ENCODE data around the gene LRRC32. TPM values are rescaled to one million over a fixed set of nuclear protein-coding genes. Genes with fewer than 3 reads are reported as not detected.
A peak's percentile ranks its signal among the peaks of the same experiment; 100 is the strongest.

The LRRC32 gene
- total and polyA plus RNA-seq, 3 experiments from 2014 or later, result 0.06 to 2.8 (median 1.5) TPM

DNA sequence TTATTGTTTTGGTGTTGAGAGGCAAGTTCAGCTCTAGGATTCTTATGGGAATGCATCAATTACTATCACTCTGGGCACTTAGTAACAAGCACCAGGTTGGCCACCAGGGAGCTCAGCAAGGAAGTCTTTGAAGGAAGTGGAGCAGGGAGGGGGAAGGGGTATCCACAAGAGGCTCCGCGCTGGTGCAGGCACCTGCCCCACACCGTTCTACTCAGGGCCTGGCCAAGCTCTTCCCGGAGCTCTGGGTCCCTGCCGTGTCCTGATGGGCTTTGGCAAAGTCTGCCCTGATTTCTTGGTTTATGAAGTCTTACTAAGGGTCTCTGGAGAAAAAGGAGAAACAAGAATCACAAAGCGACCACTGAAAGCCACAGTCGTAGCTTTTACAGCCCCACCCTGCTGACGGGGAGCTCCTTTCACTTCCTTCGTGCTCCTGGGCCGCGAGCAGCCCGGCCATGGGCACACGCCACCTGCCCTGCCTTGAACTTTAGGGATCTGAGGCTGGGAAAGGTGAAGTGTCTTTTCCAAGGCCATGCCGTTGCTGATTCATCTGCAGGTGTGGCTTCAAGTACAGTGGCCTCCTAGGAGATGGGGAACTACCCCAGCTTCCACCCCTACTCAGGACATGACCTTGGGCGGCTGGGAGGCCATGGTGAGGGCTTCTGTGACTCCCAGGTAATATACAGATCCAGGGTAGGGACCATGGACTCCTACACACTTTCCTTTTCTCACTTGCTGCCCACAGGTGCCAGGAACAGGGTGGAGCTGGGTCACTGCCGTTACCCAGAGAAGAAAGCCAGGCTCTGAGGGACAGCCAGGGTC is 15.9 kb upstream of the LRRC32 start:
- POLR2A ChIA-PET, result interaction anchor here (1.3 kb wide), 1 partner anchor 14 kb away, joined by 3 read pairs; no protein-coding TSS in a partner anchor
- Mint-ChIP-seq H3K4me3 (peak overlapping the region in 6 of 7 donors; percentile 55 to 77 (median 70)), H3K36me3 (no peaks in the 10 kb centered on the region), H3K27me3 (peaks cover 8 to 12% of the 10 kb centered on the region in 2 donors), H3K9me3 (peaks cover 0 to 3% (median 0%) of the 10 kb centered on the region in 5 donors), H3K27ac (peak overlapping the region in 5 of 8 donors; percentile 52 to 78 (median 63)), H3K4me1 (peaks cover 13 to 18% (median 14%) of the 10 kb centered on the region in 3 donors)
- Histone ChIP-seq H3K27ac (ENCODE audit: low read depth, low read length) (no peak overlapping the region), H3K4me1 (ENCODE audit: insufficient read depth, low read length) (peaks cover 11% of the 10 kb centered on the region), H3K27me3 (ENCODE audit: insufficient read depth, low read length, poor library complexity, severe bottlenecking) (no peaks in the 10 kb centered on the region), H3K9me3 (ENCODE audit: low read length) (no peaks in the 10 kb centered on the region), H3K36me3 (ENCODE audit: insufficient read depth, low read length) (no peaks in the 10 kb centered on the region), H3K4me3 (ENCODE audit: low read length) (peak overlapping the region; percentile 35)
- DNase-seq, result peak in 1 of 5 donors; percentile 23
- CTCF ChIA-PET, result interaction anchor here (0.9 to 1.2 kb wide), 3 partner anchors 21 to 479 kb away, joined by 3 to 4 read pairs (median 3); no protein-coding TSS in a partner anchor

DNA sequence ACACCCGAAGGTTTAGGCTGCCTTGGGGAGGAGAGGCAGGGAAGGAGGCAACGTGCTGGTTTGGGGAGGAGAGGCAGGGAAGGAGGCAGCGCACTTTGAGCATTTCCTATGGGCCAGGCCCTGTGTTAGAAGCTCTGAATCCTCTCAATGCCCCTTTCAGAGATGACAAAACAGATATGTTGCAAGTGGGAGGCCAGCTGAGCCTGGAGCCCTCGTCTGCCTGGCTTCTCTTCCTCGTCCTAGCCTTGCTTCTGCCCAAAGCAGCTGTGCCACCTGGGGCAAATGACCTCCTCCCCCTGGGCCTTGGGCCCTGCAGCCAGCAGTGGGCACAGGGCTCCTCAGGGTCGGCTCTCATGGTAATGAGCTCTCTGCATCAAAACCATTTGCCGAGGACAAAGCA is 15.3 kb upstream of the LRRC32 start:
- H3K4me3 ChIP-seq (ENCODE audit: low read length), result peak overlapping the region; percentile 35
- Mint-ChIP-seq H3K27me3 (peaks cover 8 to 15% of the 10 kb centered on the region in 2 donors), H3K36me3 (no peaks in the 10 kb centered on the region), H3K27ac (peak overlapping the region in 3 of 8 donors; percentile 58 to 69 (median 63)), H3K9me3 (peaks cover 0 to 3% (median 0%) of the 10 kb centered on the region in 5 donors), H3K4me1 (peaks cover 13 to 18% (median 14%) of the 10 kb centered on the region in 3 donors), H3K4me3 (peak overlapping the region in 4 of 7 donors; percentile 55 to 75 (median 70))
- ChIA-PET POLR2A (interaction anchor here (1.3 kb wide), 1 partner anchor 13 kb away, joined by 3 read pairs; no protein-coding TSS in a partner anchor), CTCF (interaction anchor here (0.9 to 1.2 kb wide), 3 partner anchors 21 to 478 kb away, joined by 3 to 4 read pairs (median 3); no protein-coding TSS in a partner anchor)
- peaks cover 11% of the 10 kb centered on the region for H3K4me1 ChIP-seq (ENCODE audit: insufficient read depth, low read length)
- DNase-seq, result no peak
- H3K27me3 ChIP-seq (ENCODE audit: insufficient read depth, low read length, poor library complexity, severe bottlenecking), result no peaks in the 10 kb centered on the region
- no peaks in the 10 kb centered on the region for H3K9me3 ChIP-seq (ENCODE audit: low read length)
- no peak overlapping the region for H3K27ac ChIP-seq (ENCODE audit: low read depth, low read length)
- no peaks in the 10 kb centered on the region for H3K36me3 ChIP-seq (ENCODE audit: insufficient read depth, low read length)

DNA sequence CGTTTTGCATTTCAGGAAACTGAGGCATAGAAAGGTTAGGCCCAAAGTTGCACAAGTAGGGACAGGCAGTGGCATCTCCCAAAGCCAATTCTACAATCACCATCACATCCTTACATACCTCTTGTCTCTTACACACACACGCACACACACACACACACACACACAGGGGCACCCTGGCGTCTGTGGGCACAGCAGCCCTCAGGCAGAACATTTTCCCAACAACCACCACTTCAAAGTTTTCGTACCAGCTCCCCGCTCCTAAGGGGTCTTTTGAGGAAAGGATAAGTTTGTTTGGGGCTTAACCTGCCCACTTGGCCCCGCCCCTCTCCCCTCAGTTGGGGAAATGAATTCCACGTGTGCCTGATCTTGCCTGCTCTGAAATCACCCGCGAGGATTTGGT is 14.7 kb upstream of the LRRC32 start:
- DNase-seq, result no peak
- ChIA-PET CTCF (interaction anchor here (0.9 kb wide), 1 partner anchor 478 kb away, joined by 3 read pairs; no protein-coding TSS in a partner anchor), POLR2A (no interaction called here)
- Histone ChIP-seq H3K9me3 (ENCODE audit: low read length) (no peaks in the 10 kb centered on the region), H3K4me1 (ENCODE audit: insufficient read depth, low read length) (peaks cover 11% of the 10 kb centered on the region), H3K4me3 (ENCODE audit: low read length) (no peak overlapping the region), H3K36me3 (ENCODE audit: insufficient read depth, low read length) (no peaks in the 10 kb centered on the region), H3K27ac (ENCODE audit: low read depth, low read length) (no peak overlapping the region), H3K27me3 (ENCODE audit: insufficient read depth, low read length, poor library complexity, severe bottlenecking) (no peaks in the 10 kb centered on the region)
- Mint-ChIP-seq H3K27ac (peak overlapping the region in 3 of 8 donors; percentile 12 to 62 (median 22)), H3K4me3 (no peak overlapping the region), H3K4me1 (peaks cover 13 to 18% (median 14%) of the 10 kb centered on the region in 3 donors), H3K27me3 (peaks cover 5 to 15% of the 10 kb centered on the region in 2 donors), H3K36me3 (no peaks in the 10 kb centered on the region), H3K9me3 (peaks cover 0 to 3% (median 0%) of the 10 kb centered on the region in 5 donors)

DNA sequence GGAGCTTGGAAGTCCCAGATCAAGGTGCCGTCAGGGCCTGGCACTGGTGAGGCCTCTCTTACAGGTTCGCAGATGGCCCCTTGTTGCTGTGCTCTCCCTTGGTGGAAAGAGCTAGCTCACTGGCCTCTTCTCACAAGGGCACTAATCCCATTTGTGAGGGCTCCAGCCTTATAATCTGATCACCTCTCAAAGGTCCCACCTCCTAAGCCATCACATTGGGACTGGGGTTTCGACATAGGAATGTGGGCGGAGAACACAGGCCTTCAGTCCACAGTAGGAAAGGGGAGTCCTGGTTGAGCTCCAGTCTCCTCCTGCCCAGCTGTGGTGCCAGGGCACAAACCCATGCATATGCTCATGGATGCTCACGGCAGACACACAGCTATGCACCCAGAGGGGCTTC is 14.0 kb upstream of the LRRC32 start:
- H3K4me1 ChIP-seq (ENCODE audit: insufficient read depth, low read length), result peaks cover 11% of the 10 kb centered on the region
- no peaks in the 10 kb centered on the region for H3K36me3 ChIP-seq (ENCODE audit: insufficient read depth, low read length)
- Mint-ChIP-seq H3K9me3 (peaks cover 0 to 3% (median 0%) of the 10 kb centered on the region in 5 donors), H3K36me3 (no peaks in the 10 kb centered on the region), H3K27me3 (peaks cover 8 to 15% of the 10 kb centered on the region in 2 donors), H3K4me3 (no peak overlapping the region), H3K4me1 (peaks cover 13 to 18% (median 14%) of the 10 kb centered on the region in 3 donors), H3K27ac (no peak overlapping the region)
- H3K27ac ChIP-seq (ENCODE audit: low read depth, low read length), result no peak overlapping the region
- DNase-seq, result no peak
- H3K9me3 ChIP-seq (ENCODE audit: low read length), result no peaks in the 10 kb centered on the region
- ChIA-PET POLR2A (no interaction called here), CTCF (no interaction called here)
- H3K27me3 ChIP-seq (ENCODE audit: insufficient read depth, low read length, poor library complexity, severe bottlenecking), result no peaks in the 10 kb centered on the region
- no peak overlapping the region for H3K4me3 ChIP-seq (ENCODE audit: low read length)

DNA sequence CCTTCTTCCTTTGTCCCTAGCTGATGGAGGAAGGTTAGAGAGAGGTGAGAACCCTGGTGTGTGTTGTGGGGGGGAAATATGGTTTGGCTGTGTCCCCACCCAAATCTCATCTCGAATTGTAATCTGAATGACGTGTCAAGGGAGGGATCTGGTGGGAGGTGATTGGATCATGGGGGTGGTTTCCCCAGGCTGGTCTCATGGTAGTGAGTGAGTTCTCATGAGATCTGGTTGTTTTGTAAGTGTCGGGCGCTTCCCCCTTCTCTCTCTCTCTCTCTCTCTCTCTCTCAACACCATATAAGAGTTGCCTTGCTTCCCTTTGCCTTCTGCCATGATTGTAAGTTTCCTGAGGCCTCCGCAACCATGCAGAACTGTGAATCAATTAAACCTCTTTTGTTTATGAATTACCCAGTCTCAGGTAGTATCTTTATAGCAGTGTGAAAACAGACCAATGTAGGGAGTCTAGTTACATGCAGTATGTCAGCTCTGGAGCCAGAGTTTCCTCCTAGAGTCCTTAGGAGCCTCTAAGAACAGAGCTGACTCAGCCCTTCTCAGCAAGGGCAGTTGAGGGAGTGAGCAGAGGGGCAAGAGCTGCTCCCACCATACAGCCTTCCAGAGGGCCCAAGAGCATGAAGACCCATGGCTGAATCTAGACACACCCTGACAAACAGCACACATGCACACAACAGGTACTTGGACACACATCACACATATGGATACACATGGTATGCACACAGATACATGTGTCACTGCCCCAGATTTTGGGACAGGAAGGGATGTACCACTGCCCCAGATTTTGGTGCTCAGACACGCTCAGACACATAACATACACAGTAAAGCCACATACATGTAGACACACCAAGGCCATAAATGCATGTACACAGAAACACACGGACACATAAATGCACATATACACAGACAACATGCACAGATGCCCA is 12.9 kb upstream of the LRRC32 start:
- peaks cover 8 to 12% of the 10 kb centered on the region in 2 donors for H3K27me3 Mint-ChIP-seq
- peaks cover 13 to 18% (median 14%) of the 10 kb centered on the region in 3 donors for H3K4me1 Mint-ChIP-seq
- Histone ChIP-seq H3K27ac (ENCODE audit: low read depth, low read length) (no peak overlapping the region), H3K9me3 (ENCODE audit: low read length) (no peaks in the 10 kb centered on the region), H3K36me3 (ENCODE audit: insufficient read depth, low read length) (no peaks in the 10 kb centered on the region), H3K4me1 (ENCODE audit: insufficient read depth, low read length) (peaks cover 11% of the 10 kb centered on the region), H3K4me3 (ENCODE audit: low read length) (no peak overlapping the region), H3K27me3 (ENCODE audit: insufficient read depth, low read length, poor library complexity, severe bottlenecking) (no peaks in the 10 kb centered on the region)
- ChIA-PET CTCF (interaction anchor here (0.6 kb wide), 1 partner anchor 476 kb away, joined by 3 read pairs; no protein-coding TSS in a partner anchor), POLR2A (no interaction called here)
- no peak for DNase-seq
- peaks cover 0 to 3% (median 0%) of the 10 kb centered on the region in 5 donors for H3K9me3 Mint-ChIP-seq
- H3K4me3 Mint-ChIP-seq, result no peak overlapping the region
- peak overlapping the region in 1 of 8 donors; percentile 43 for H3K27ac Mint-ChIP-seq
- no peaks in the 10 kb centered on the region for H3K36me3 Mint-ChIP-seq

DNA sequence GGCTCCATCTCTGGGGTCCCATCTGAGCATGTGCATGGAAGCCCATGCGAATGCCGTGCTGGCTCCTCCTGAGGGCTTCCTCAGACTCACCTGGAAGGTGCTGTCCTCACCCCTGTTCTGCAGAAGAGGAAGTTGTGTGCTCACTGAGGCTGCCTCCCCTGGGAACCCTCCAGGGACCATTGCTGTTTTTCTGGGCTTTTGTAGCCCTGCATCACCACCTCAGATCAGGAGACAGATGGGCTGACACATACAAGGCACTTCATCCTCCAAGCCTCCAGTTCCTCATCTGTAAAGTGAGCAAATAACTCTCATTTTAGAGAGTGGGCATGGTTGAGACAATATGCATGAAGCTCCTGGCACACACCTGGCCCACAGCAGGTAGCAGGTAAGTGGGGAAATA is 12.1 kb upstream of the LRRC32 start:
- no peaks in the 10 kb centered on the region for H3K36me3 Mint-ChIP-seq
- Histone ChIP-seq H3K36me3 (ENCODE audit: insufficient read depth, low read length) (no peaks in the 10 kb centered on the region), H3K4me3 (ENCODE audit: low read length) (no peak overlapping the region), H3K27ac (ENCODE audit: low read depth, low read length) (no peak overlapping the region), H3K4me1 (ENCODE audit: insufficient read depth, low read length) (peaks cover 11% of the 10 kb centered on the region), H3K27me3 (ENCODE audit: insufficient read depth, low read length, poor library complexity, severe bottlenecking) (no peaks in the 10 kb centered on the region), H3K9me3 (ENCODE audit: low read length) (no peaks in the 10 kb centered on the region)
- CTCF ChIA-PET, result interaction anchor here (1.2 kb wide), 1 partner anchor 84 kb away, joined by 4 read pairs; no protein-coding TSS in a partner anchor
- peaks cover 13 to 18% (median 14%) of the 10 kb centered on the region in 3 donors for H3K4me1 Mint-ChIP-seq
- no peak for DNase-seq
- no peak overlapping the region for H3K4me3 Mint-ChIP-seq
- H3K27ac Mint-ChIP-seq, result peak overlapping the region in 1 of 8 donors; percentile 34
- H3K27me3 Mint-ChIP-seq, result peaks cover 6 to 12% of the 10 kb centered on the region in 2 donors
- POLR2A ChIA-PET, result no interaction called here
- H3K9me3 Mint-ChIP-seq, result peaks cover 0 to 3% (median 0%) of the 10 kb centered on the region in 5 donors

DNA sequence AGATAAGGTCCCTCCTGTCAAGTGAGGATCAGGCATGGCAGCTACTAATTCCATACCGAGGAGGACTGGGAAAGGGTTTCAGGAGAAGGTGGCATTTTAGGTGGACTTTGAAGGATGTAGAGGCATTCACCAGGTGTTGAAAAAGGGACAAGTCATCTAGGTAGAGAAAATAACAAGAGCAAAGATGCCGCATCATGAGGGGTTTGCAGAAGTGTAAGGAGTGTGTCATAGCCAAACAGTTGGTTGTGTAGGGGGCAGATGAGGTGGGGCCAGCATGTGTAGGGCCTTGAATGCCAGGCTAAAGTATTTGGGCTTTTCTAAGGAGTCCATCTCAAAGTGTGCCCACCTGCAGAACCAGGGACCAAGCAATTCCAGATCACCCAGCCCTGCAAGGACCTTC is 11.6 kb upstream of the LRRC32 start:
- Mint-ChIP-seq H3K4me3 (no peak overlapping the region), H3K36me3 (no peaks in the 10 kb centered on the region), H3K27ac (no peak overlapping the region), H3K4me1 (peaks cover 12 to 13% (median 13%) of the 10 kb centered on the region in 3 donors), H3K27me3 (peaks cover 6 to 9% of the 10 kb centered on the region in 2 donors), H3K9me3 (peaks cover 0 to 3% (median 0%) of the 10 kb centered on the region in 5 donors)
- H3K9me3 ChIP-seq (ENCODE audit: low read length), result no peaks in the 10 kb centered on the region
- DNase-seq, result no peak
- ChIA-PET POLR2A (no interaction called here), CTCF (interaction anchor here (0.7 to 1.2 kb wide), 4 partner anchors 9 to 84 kb away, joined by 3 to 6 read pairs (median 4); no protein-coding TSS in a partner anchor)
- no peaks in the 10 kb centered on the region for H3K27me3 ChIP-seq (ENCODE audit: insufficient read depth, low read length, poor library complexity, severe bottlenecking)
- no peak overlapping the region for H3K27ac ChIP-seq (ENCODE audit: low read depth, low read length)
- no peaks in the 10 kb centered on the region for H3K36me3 ChIP-seq (ENCODE audit: insufficient read depth, low read length)
- no peak overlapping the region for H3K4me3 ChIP-seq (ENCODE audit: low read length)
- peaks cover 11% of the 10 kb centered on the region for H3K4me1 ChIP-seq (ENCODE audit: insufficient read depth, low read length)
